Skeletal muscle satellite cell (primary cell): ENCODE data around the gene SAP30L.

Experiments used
- H3K27me3 ChIP-seq: 2 replicates; pipeline ENCODE4 v1.7.0; 2013; ENCODE audit warnings: low read length; ENCODE audit not compliant: control insufficient read depth, insufficient read depth
- H3K36me3 ChIP-seq: 2 replicates; pipeline ENCODE4 v1.7.0; 2013; ENCODE audit warnings: mild to moderate bottlenecking, control low read depth, low read length; ENCODE audit not compliant: insufficient read depth
- H3K4me1 ChIP-seq: 2 replicates; pipeline ENCODE4 v1.7.0; 2013; ENCODE audit warnings: low read length; ENCODE audit not compliant: control insufficient read depth, insufficient read depth
- H3K4me2 ChIP-seq: 2 replicates; pipeline ENCODE4 v1.7.0; 2013; ENCODE audit warnings: mild to moderate bottlenecking, low read length
- H3K4me3 ChIP-seq: 2 replicates; pipeline ENCODE4 v1.7.0; 2013; ENCODE audit warnings: low read length
- H3K9ac ChIP-seq: 2 replicates; pipeline ENCODE4 v1.7.0; 2013; ENCODE audit warnings: mild to moderate bottlenecking, low read depth, low read length, moderate library complexity
- H3K9me3 ChIP-seq: replicated peaks from 2 replicates; pipeline ENCODE4 v1.7.0; 2013; ENCODE audit warnings: mild to moderate bottlenecking, control low read depth, low read length

Gene SAP30L

GRCh38 chr5:154447089-154447725 lies 1.4 kb downstream of the SAP30L start:
- H3K36me3 ChIP-seq = peaks cover 22% of the 10 kb centered on the region
- H3K4me1 ChIP-seq = peaks cover 17% of the 10 kb centered on the region
- H3K9ac ChIP-seq = peak overlapping the region; percentile 82
- H3K4me2 ChIP-seq = peak overlapping the region; percentile 98
- H3K4me3 ChIP-seq = peak overlapping the region; percentile 89
- H3K27me3 ChIP-seq = no peaks in the 10 kb centered on the region
- H3K9me3 ChIP-seq = no peaks in the 10 kb centered on the region

GRCh38 chr5:154449786-154450185 lies 4.0 kb downstream of the SAP30L start:
- H3K36me3 ChIP-seq = peaks cover 37% of the 10 kb centered on the region
- no peaks in the 10 kb centered on the region for H3K27me3 ChIP-seq
- no peak overlapping the region for H3K4me2 ChIP-seq
- H3K9me3 ChIP-seq = no peaks in the 10 kb centered on the region
- H3K4me3 ChIP-seq = no peak overlapping the region
- no peak overlapping the region for H3K9ac ChIP-seq
- H3K4me1 ChIP-seq = peaks cover 12% of the 10 kb centered on the region

- no peaks in the 10 kb centered on the region for H3K27me3 ChIP-seq
- no peak overlapping the region for H3K9ac ChIP-seq
- H3K4me3 ChIP-seq = no peak overlapping the region
- H3K4me2 ChIP-seq = no peak overlapping the region
- peaks cover 53% of the 10 kb centered on the region for H3K36me3 ChIP-seq
- no peaks in the 10 kb centered on the region for H3K9me3 ChIP-seq
- H3K4me1 ChIP-seq = peaks cover 9% of the 10 kb centered on the region
These were observed 6.2 kb downstream of the SAP30L start for GRCh38 chr5:154451957-154452356.

GRCh38 chr5:154455585-154455984 lies 9.8 kb downstream of the SAP30L start:
- H3K4me1 ChIP-seq = no peaks in the 10 kb centered on the region
- no peaks in the 10 kb centered on the region for H3K27me3 ChIP-seq
- no peak overlapping the region for H3K9ac ChIP-seq
- H3K4me2 ChIP-seq = no peak overlapping the region
- no peaks in the 10 kb centered on the region for H3K9me3 ChIP-seq
- no peak overlapping the region for H3K4me3 ChIP-seq
- H3K36me3 ChIP-seq = peaks cover 59% of the 10 kb centered on the region

GRCh38 chr5:154456540-154456939 lies 10.7 kb downstream of the SAP30L start:
- Histone ChIP-seq H3K4me2 (no peak overlapping the region), H3K27me3 (no peaks in the 10 kb centered on the region), H3K9ac (no peak overlapping the region), H3K36me3 (peaks cover 50% of the 10 kb centered on the region), H3K4me1 (no peaks in the 10 kb centered on the region), H3K9me3 (no peaks in the 10 kb centered on the region), H3K4me3 (no peak overlapping the region)

GRCh38 chr5:154459015-154459414 lies 13.2 kb downstream of the SAP30L start:
- H3K4me2 ChIP-seq = no peak overlapping the region
- H3K4me1 ChIP-seq = no peaks in the 10 kb centered on the region
- H3K9me3 ChIP-seq = no peaks in the 10 kb centered on the region
- H3K36me3 ChIP-seq = peaks cover 31% of the 10 kb centered on the region
- H3K4me3 ChIP-seq = no peak overlapping the region
- H3K9ac ChIP-seq = no peak overlapping the region
- H3K27me3 ChIP-seq = no peaks in the 10 kb centered on the region

GRCh38 chr5:154460172-154460571 lies 14.4 kb downstream of the SAP30L start:
- no peak overlapping the region for H3K9ac ChIP-seq
- no peak overlapping the region for H3K4me3 ChIP-seq
- H3K27me3 ChIP-seq = no peaks in the 10 kb centered on the region
- peaks cover 24% of the 10 kb centered on the region for H3K36me3 ChIP-seq
- H3K9me3 ChIP-seq = no peaks in the 10 kb centered on the region
- no peaks in the 10 kb centered on the region for H3K4me1 ChIP-seq
- no peak overlapping the region for H3K4me2 ChIP-seq

GRCh38 chr5:154461531-154461930 lies 15.7 kb downstream of the SAP30L start:
- Histone ChIP-seq H3K9me3 (no peaks in the 10 kb centered on the region), H3K27me3 (peaks cover 2% of the 10 kb centered on the region), H3K4me1 (no peaks in the 10 kb centered on the region), H3K36me3 (peaks cover 13% of the 10 kb centered on the region), H3K9ac (no peak overlapping the region), H3K4me3 (no peak overlapping the region), H3K4me2 (no peak overlapping the region)

GRCh38 chr5:154464438-154464837 lies 18.6 kb downstream of the SAP30L start:
- Histone ChIP-seq H3K4me2 (no peak overlapping the region), H3K9ac (no peak overlapping the region), H3K27me3 (peaks cover 10% of the 10 kb centered on the region), H3K36me3 (no peaks in the 10 kb centered on the region), H3K4me3 (no peak overlapping the region), H3K9me3 (no peaks in the 10 kb centered on the region), H3K4me1 (no peaks in the 10 kb centered on the region)

GRCh38 chr5:154465169-154465568 lies 19.4 kb downstream of the SAP30L start:
- Histone ChIP-seq H3K4me1 (no peaks in the 10 kb centered on the region), H3K36me3 (no peaks in the 10 kb centered on the region), H3K27me3 (peaks cover 13% of the 10 kb centered on the region), H3K4me3 (no peak overlapping the region), H3K9me3 (no peaks in the 10 kb centered on the region), H3K4me2 (no peak overlapping the region), H3K9ac (no peak overlapping the region)

- H3K9me3 ChIP-seq = no peaks in the 10 kb centered on the region
- H3K4me1 ChIP-seq = no peaks in the 10 kb centered on the region
- no peak overlapping the region for H3K9ac ChIP-seq
- no peaks in the 10 kb centered on the region for H3K36me3 ChIP-seq
- H3K27me3 ChIP-seq = peaks cover 23% of the 10 kb centered on the region
- no peak overlapping the region for H3K4me3 ChIP-seq
- H3K4me2 ChIP-seq = no peak overlapping the region
These were observed 20.4 kb downstream of the SAP30L start for GRCh38 chr5:154466147-154466546.

- no peaks in the 10 kb centered on the region for H3K4me1 ChIP-seq
These were observed 20.9 kb downstream of the SAP30L start for GRCh38 chr5:154466671-154467070.

More at GRCh38 chr5:154466671-154467070, 20.9 kb downstream of the SAP30L start:
- H3K9me3 ChIP-seq = no peaks in the 10 kb centered on the region
- no peaks in the 10 kb centered on the region for H3K36me3 ChIP-seq
- H3K4me2 ChIP-seq = no peak overlapping the region
- no peak overlapping the region for H3K9ac ChIP-seq
- no peak overlapping the region for H3K4me3 ChIP-seq
- H3K27me3 ChIP-seq = peaks cover 28% of the 10 kb centered on the region
